Lower lobe of right lung (tissue), 2 donors: ENCODE data around the gene MYO5A. TPM values are rescaled to one million over a fixed set of nuclear protein-coding genes. Genes with fewer than 3 reads are reported as not detected.
A peak's percentile ranks its signal among the peaks of the same experiment; 100 is the strongest.

ENCODE experiments used
- ATAC-seq, 2 donors: fragments of 200-7000 bp; cut with Tn5 transposase; one replicate each; pipeline ENCODE4 v1.9.1; 2020 to 2022; ENCODE audit warnings: mild to moderate bottlenecking in 2 of 2, moderate library complexity in 2 of 2
- DNase-seq: peaks from one replicate; pipeline ENCODE4 v3.0.0-alpha.2; 2020
- H3K27ac ChIP-seq: fragments of 200-600 bp; one replicate; pipeline ENCODE4 v1.8.0; 2022
- H3K27me3 ChIP-seq: fragments of 200-600 bp; one replicate; pipeline ENCODE4 v1.8.0; 2022; ENCODE audit warnings: low read depth
- H3K36me3 ChIP-seq: fragments of 200-600 bp; one replicate; pipeline ENCODE4 v1.8.0; 2022; ENCODE audit warnings: mild to moderate bottlenecking
- H3K4me1 ChIP-seq: fragments of 200-600 bp; one replicate; pipeline ENCODE4 v1.8.0; 2022
- H3K4me3 ChIP-seq: fragments of 200-600 bp; one replicate; pipeline ENCODE4 v1.8.0; 2022; ENCODE audit warnings: mild to moderate bottlenecking
- H3K9me3 ChIP-seq: fragments of 200-600 bp; one replicate; pipeline ENCODE4 v1.8.0; 2022
- intact Hi-C: fragments of 100-400 bp; cut with DNase I; formaldehyde crosslinking; loops from one replicate; pipeline ENCODE4 v1.11.0; 2022
- total RNA-seq: library from RNA; stranded (reverse); fragmentation: NEBNext Ultra II Directional; extraction: Animal tissue kit (Norgen Biotek cat#: 25700); gene quantifications from one replicate; pipeline ENCODE4 v1.2.1, GENCODE V29; 2021
- TF ChIP-seq, protein P1 (sequence below): fragments of 200-600 bp; IDR thresholded peaks from one replicate; pipeline ENCODE4 v1.8.0; 2022; ENCODE audit warnings: antibody characterized with exemption, mild to moderate bottlenecking
- donor health status: DM: no; HTN: yes; CAD: no; lungs with severe emphysema.

MYO5A gene
- total RNA-seq, 1 donor from 2014 or later = 36.1 TPM

DNA sequence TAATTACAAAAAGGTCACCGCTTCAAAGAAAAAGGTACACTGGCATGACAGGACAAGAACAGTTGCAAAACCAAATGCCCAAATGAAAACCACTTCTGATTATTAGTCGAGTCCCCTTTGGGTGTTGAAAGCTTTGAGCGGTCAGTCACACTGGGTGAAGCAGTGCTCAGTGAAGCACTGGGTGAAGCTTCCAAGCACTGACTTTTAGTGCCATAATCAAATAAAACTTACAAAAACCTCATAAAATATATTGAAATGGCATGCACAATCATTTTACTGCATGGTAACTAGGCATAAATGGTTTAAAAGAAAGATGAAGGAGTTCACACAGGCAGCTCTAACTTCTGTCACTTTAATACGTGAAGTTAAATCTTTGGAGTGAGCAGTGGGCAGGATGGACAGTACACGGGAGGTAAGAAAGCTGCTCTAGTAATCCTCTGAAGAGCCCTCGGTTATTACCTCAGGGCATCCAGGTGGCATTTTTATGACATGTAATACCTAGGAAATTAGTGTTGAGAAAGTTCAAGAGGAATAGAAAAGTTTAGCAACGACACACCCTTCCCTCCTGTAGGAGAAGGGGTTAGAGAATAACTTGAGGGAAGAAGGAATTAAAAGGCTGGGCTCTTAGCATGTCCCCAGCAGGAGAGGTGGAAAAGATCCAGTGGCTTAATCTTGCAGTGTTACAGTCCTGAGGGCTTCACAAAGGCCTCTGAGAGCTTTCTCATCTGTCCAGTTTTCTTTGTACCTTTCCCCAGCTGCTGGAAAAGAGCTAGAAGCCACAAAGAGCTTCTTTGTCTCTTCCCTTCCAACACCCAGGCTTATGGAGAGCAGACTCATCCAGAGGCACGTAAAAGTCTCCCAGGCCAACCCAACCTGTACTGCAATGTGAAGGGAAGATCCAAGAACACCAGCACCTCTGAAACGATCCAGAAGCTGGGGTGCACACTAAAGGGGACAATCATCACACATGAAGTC, 168.2 kb downstream of the MYO5A start:
- H3K4me1 ChIP-seq = no peaks in the 10 kb centered on the region
- no peaks in the 10 kb centered on the region for H3K27me3 ChIP-seq
- H3K9me3 ChIP-seq = no peaks in the 10 kb centered on the region
- no peak overlapping the region for H3K4me3 ChIP-seq
- intact Hi-C loops = no loop called here
- DNase-seq = no peak
- TF ChIP-seq, protein P1, sequence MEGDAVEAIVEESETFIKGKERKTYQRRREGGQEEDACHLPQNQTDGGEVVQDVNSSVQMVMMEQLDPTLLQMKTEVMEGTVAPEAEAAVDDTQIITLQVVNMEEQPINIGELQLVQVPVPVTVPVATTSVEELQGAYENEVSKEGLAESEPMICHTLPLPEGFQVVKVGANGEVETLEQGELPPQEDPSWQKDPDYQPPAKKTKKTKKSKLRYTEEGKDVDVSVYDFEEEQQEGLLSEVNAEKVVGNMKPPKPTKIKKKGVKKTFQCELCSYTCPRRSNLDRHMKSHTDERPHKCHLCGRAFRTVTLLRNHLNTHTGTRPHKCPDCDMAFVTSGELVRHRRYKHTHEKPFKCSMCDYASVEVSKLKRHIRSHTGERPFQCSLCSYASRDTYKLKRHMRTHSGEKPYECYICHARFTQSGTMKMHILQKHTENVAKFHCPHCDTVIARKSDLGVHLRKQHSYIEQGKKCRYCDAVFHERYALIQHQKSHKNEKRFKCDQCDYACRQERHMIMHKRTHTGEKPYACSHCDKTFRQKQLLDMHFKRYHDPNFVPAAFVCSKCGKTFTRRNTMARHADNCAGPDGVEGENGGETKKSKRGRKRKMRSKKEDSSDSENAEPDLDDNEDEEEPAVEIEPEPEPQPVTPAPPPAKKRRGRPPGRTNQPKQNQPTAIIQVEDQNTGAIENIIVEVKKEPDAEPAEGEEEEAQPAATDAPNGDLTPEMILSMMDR = no peak
- peaks cover 32% of the 10 kb centered on the region for H3K36me3 ChIP-seq
- no peak for ATAC-seq
- H3K27ac ChIP-seq = no peak overlapping the region

GRCh38 chr15:52359722-52360121, 169.0 kb downstream of the MYO5A start:
- Histone ChIP-seq H3K9me3 (no peaks in the 10 kb centered on the region), H3K27ac (no peak overlapping the region), H3K4me1 (no peaks in the 10 kb centered on the region), H3K36me3 (peaks cover 30% of the 10 kb centered on the region), H3K4me3 (no peak overlapping the region), H3K27me3 (no peaks in the 10 kb centered on the region)
- TF ChIP-seq, protein P1 = no peak
- ATAC-seq (no peak), DNase-seq (no peak)
- intact Hi-C loops = no loop called here

GRCh38 chr15:52357949-52358348, 170.7 kb downstream of the MYO5A start:
- Histone ChIP-seq H3K9me3 (no peaks in the 10 kb centered on the region), H3K4me3 (no peak overlapping the region), H3K4me1 (no peaks in the 10 kb centered on the region), H3K27ac (no peak overlapping the region), H3K36me3 (peaks cover 28% of the 10 kb centered on the region), H3K27me3 (no peaks in the 10 kb centered on the region)
- TF ChIP-seq, protein P1 = no peak
- intact Hi-C loops = no loop called here
- DNase-seq = no peak
- no peak for ATAC-seq

DNA sequence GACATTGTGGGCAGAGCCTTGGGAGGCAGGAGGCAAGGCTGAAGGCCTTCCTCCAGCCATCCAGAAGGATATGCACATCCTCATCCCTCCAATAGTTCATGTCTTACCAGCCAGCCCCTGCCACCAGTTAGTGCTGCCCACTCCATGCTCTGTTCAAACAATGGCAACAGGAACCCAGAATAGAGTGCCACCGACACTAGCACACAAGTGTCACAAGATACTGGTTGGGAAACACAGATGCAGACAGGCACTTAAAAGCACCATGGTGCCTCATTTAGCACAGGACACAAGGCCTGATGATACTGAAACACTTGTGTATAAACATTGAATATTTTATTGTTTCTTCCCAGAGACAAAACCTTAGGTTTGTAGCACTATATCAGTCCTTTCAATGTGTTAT, 176.6 kb downstream of the MYO5A start:
- Histone ChIP-seq H3K36me3 (peaks cover 46% of the 10 kb centered on the region), H3K4me3 (no peak overlapping the region), H3K27me3 (no peaks in the 10 kb centered on the region), H3K27ac (no peak overlapping the region), H3K4me1 (peaks cover 5% of the 10 kb centered on the region), H3K9me3 (no peaks in the 10 kb centered on the region)
- TF ChIP-seq, protein P1 = no peak
- DNase-seq (no peak), ATAC-seq (peak in 1 of 2 donors; percentile 46)
- intact Hi-C loops = no loop called here

GRCh38 chr15:52351206-52351908, 177.3 kb downstream of the MYO5A start:
- Histone ChIP-seq H3K27ac (no peak overlapping the region), H3K36me3 (peaks cover 46% of the 10 kb centered on the region), H3K9me3 (no peaks in the 10 kb centered on the region), H3K4me3 (no peak overlapping the region), H3K27me3 (no peaks in the 10 kb centered on the region), H3K4me1 (peaks cover 5% of the 10 kb centered on the region)
- DNase-seq (peak; percentile 47), ATAC-seq (peak; percentile 22 to 63)
- TF ChIP-seq, protein P1 = no peak
- intact Hi-C loops = no loop called here
